Neural cell (in vitro differentiated cells): ENCODE results near the gene JUND. TPM values are rescaled to one million over a fixed set of nuclear protein-coding genes. Genes with fewer than 3 reads are reported as not detected.

Experiments
- H2AFZ ChIP-seq: fragments of 200-600, 300-800 bp; sonication (generic), shearing (Covaris generic); 2 replicates; pipeline ENCODE4 v1.6.0; 2014; ENCODE audit warnings: low read depth, mild to moderate bottlenecking, antibody characterized with exemption, low read length, moderate library complexity
- H3F3A ChIP-seq: fragments of 200-600 bp; shearing (Covaris generic); 2 replicates; pipeline ENCODE4 v1.6.1; 2016; ENCODE audit warnings: mild to moderate bottlenecking, moderate library complexity, mixed read lengths, antibody characterized with exemption, low read length; ENCODE audit not compliant: insufficient read depth, poor library complexity, severe bottlenecking
- H3K27ac ChIP-seq: fragments of 200-600, 300-800 bp; sonication (generic), shearing (Covaris generic); 2 replicates; pipeline ENCODE4 v1.5.1; 2014; ENCODE audit warnings: mild to moderate bottlenecking, low read length, moderate library complexity
- H3K27me3 ChIP-seq: fragments of 300-800, 200-600 bp; sonication (generic), shearing (Covaris generic); 2 replicates; pipeline ENCODE4 v1.6.0; 2014; ENCODE audit warnings: mild to moderate bottlenecking, low read depth, low read length, moderate library complexity; ENCODE audit not compliant: insufficient read depth
- H3K36me3 ChIP-seq: fragments of 300-800, 200-600 bp; sonication (generic), shearing (Covaris generic); 2 replicates; pipeline ENCODE4 v1.5.1; 2014; ENCODE audit warnings: mild to moderate bottlenecking, antibody characterized with exemption, low read length, moderate library complexity; ENCODE audit not compliant: insufficient read depth
- H3K4me2 ChIP-seq: fragments of 300-800, 200-600 bp; sonication (generic), shearing (Covaris generic); 2 replicates; pipeline ENCODE4 v1.6.0; 2014; ENCODE audit warnings: mild to moderate bottlenecking, low read length
- H3K4me3 ChIP-seq: fragments of 300-800, 200-600 bp; sonication (generic), shearing (Covaris generic); 2 replicates; pipeline ENCODE4 v1.5.1; 2014; ENCODE audit warnings: mild to moderate bottlenecking, low read length, moderate library complexity
- H3K79me2 ChIP-seq: fragments of 200-600 bp; shearing (Covaris generic); replicated peaks from 2 replicates; pipeline ENCODE4 v1.6.0; 2014; ENCODE audit warnings: mild to moderate bottlenecking, low read length, moderate library complexity; ENCODE audit not compliant: insufficient read depth
- H3K9ac ChIP-seq: fragments of 300-800, 200-600 bp; sonication (generic), shearing (Covaris generic); 2 replicates; pipeline ENCODE4 v1.6.1; 2016; ENCODE audit warnings: mild to moderate bottlenecking, low read length, mixed read lengths
- H3K9me2 ChIP-seq: fragments of 200-600 bp; shearing (Covaris generic); 2 replicates; pipeline ENCODE4 v1.6.1; 2016; ENCODE audit warnings: mild to moderate bottlenecking, low read length, mixed read lengths; ENCODE audit not compliant: insufficient read depth
- H3K9me3 ChIP-seq: fragments of 200-600, 300-800 bp; sonication (generic), shearing (Covaris generic); 2 replicates; pipeline ENCODE4 v1.6.1; 2016; ENCODE audit warnings: mild to moderate bottlenecking, mixed run types, low read length, moderate library complexity, mixed read lengths
- H4K20me1 ChIP-seq: fragments of 200-600 bp; shearing (Covaris generic); 2 replicates; pipeline ENCODE4 v1.6.1; 2016; ENCODE audit warnings: mild to moderate bottlenecking, mixed run types; ENCODE audit not compliant: insufficient read depth
- EP300 ChIP-seq: fragments of 450-650 bp; conservative IDR thresholded peaks from 2 replicates; pipeline ENCODE4 v1.6.1; 2014; ENCODE audit warnings: antibody characterized with exemption, mild to moderate bottlenecking, moderate library complexity; ENCODE audit not compliant: poor library complexity, severe bottlenecking
- EZH2 ChIP-seq: fragments of 200-600, 300-800 bp; shearing (Covaris generic), sonication (generic); IDR thresholded peaks from 2 replicates; pipeline ENCODE4 v1.6.1; 2014; ENCODE audit warnings: antibody characterized with exemption, low read length, borderline replicate concordance, mild to moderate bottlenecking; ENCODE audit not compliant: insufficient read depth, poor library complexity, severe bottlenecking
- MXI1 ChIP-seq: fragments of 450-650 bp; conservative IDR thresholded peaks from 2 replicates; pipeline ENCODE4 v1.6.1; 2014; ENCODE audit warnings: antibody characterized with exemption, mild to moderate bottlenecking; ENCODE audit not compliant: poor library complexity, severe bottlenecking
- POLR2AphosphoS5 ChIP-seq: IDR thresholded peaks from 2 replicates; pipeline ENCODE4 v1.6.1; 2012
- RAD21 ChIP-seq: fragments of 450-650 bp; conservative IDR thresholded peaks from 2 replicates; pipeline ENCODE4 v1.6.1; 2014; ENCODE audit warnings: antibody characterized with exemption, mild to moderate bottlenecking, moderate library complexity
- SMC3 ChIP-seq: fragments of 450-650 bp; conservative IDR thresholded peaks from 2 replicates; pipeline ENCODE4 v1.6.1; 2014; ENCODE audit warnings: antibody characterized with exemption, mild to moderate bottlenecking, moderate library complexity; ENCODE audit not compliant: poor library complexity
- TAF1 ChIP-seq: IDR thresholded peaks from 2 replicates; pipeline ENCODE4 v1.6.1; 2012; ENCODE audit warnings: low read depth
- polyA plus RNA-seq: library from polyadenylated mRNA; depleted of rRNA; stranded (reverse); fragments of >200 nt; gene quantifications from 2 replicates; pipeline ENCODE4 v1.2.3, GENCODE V29; 2014
- TF ChIP-seq, protein P1 (sequence below): fragments of 450-650 bp; IDR thresholded peaks from 2 replicates; pipeline ENCODE4 v1.5.1; 2014; ENCODE audit warnings: antibody characterized with exemption, mild to moderate bottlenecking, moderate library complexity; ENCODE audit not compliant: poor library complexity, severe bottlenecking
- TF ChIP-seq, protein P2 (sequence below): IDR thresholded peaks from 2 replicates; pipeline ENCODE4 v1.6.1; 2012; ENCODE audit warnings: borderline replicate concordance

The JUND gene
- polyA plus RNA-seq, 1 donor from 2014 or later, result 94.9 TPM

DNA sequence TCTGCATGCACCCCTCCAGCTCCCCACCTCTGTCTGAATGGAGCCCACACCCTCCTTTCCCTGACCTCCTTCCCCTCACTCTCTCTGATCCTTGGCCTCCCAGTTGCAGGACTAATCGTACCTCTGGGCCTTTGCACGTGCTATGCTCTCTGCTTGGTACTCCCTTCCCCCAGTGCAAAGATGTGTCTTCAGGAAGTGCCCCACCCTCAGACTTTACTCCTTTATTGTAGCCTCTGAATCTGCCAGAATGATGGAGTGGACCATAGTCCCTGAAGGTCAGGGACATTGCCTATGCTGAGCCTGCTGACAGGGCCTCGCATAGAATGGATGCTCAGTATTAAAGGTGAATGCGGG is 1.3 kb upstream of the JUND start:
- peaks cover 27% of the 10 kb centered on the region for H4K20me1 ChIP-seq
- peak overlapping the region; percentile 88 for H3K4me3 ChIP-seq

DNA sequence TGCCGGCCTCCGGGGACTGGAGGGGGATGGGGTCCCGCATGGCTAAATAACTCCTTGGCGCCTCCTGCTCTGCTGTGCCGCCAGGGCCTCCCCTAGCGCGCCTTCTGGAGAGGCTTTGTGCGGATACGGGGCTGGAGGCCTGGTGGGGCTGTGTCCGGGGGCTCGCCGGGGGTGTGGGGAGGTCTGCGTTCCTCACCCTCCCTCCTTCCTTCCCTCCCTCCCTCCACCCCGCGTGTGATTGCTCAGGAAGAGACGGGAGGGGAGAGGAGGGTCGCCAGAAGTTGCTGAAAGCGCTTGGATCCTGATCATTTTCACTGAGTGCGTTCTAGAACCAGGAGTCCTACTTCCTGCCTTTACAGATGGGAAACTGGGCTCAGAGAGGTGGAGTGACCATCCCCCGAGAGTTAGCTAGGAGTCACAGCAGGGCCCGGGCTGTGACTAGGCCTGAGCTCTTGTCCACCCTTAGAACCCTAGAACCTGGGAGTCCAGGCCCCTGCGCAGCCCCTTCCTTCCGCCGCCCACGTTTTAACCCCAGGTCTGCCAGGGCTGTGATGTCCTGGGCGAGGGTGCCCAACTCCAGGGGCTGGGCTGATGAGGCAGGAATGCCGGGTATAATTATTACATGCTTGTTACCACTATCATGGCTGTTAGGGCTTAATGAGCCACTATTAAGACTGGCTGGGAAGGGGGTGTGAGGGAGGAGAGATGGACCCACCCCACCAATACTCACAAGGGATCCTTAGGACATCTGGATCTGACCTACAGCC is 782 bp upstream of the JUND start:
- Histone ChIP-seq H3F3A (peaks cover 5% of the 10 kb centered on the region), H2AFZ (peak overlapping the region; percentile 38), H4K20me1 (peaks cover 30% of the 10 kb centered on the region), H3K9me3 (no peaks in the 10 kb centered on the region), H3K27me3 (no peaks in the 10 kb centered on the region), H3K9me2 (no peaks in the 10 kb centered on the region), H3K9ac (peak overlapping the region; percentile 99), H3K4me2 (peak overlapping the region; percentile 98), H3K79me2 (peaks cover 37% of the 10 kb centered on the region), H3K36me3 (peaks cover 9% of the 10 kb centered on the region), H3K4me3 (peak overlapping the region; percentile 88), H3K27ac (peak overlapping the region; percentile 100)
- peak; percentile 21 for TF ChIP-seq SMC3
- TF ChIP-seq TAF1, result peak; percentile 59
- TF ChIP-seq, protein P1, sequence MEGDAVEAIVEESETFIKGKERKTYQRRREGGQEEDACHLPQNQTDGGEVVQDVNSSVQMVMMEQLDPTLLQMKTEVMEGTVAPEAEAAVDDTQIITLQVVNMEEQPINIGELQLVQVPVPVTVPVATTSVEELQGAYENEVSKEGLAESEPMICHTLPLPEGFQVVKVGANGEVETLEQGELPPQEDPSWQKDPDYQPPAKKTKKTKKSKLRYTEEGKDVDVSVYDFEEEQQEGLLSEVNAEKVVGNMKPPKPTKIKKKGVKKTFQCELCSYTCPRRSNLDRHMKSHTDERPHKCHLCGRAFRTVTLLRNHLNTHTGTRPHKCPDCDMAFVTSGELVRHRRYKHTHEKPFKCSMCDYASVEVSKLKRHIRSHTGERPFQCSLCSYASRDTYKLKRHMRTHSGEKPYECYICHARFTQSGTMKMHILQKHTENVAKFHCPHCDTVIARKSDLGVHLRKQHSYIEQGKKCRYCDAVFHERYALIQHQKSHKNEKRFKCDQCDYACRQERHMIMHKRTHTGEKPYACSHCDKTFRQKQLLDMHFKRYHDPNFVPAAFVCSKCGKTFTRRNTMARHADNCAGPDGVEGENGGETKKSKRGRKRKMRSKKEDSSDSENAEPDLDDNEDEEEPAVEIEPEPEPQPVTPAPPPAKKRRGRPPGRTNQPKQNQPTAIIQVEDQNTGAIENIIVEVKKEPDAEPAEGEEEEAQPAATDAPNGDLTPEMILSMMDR, result peak; percentile 6
- TF ChIP-seq, protein P2, sequence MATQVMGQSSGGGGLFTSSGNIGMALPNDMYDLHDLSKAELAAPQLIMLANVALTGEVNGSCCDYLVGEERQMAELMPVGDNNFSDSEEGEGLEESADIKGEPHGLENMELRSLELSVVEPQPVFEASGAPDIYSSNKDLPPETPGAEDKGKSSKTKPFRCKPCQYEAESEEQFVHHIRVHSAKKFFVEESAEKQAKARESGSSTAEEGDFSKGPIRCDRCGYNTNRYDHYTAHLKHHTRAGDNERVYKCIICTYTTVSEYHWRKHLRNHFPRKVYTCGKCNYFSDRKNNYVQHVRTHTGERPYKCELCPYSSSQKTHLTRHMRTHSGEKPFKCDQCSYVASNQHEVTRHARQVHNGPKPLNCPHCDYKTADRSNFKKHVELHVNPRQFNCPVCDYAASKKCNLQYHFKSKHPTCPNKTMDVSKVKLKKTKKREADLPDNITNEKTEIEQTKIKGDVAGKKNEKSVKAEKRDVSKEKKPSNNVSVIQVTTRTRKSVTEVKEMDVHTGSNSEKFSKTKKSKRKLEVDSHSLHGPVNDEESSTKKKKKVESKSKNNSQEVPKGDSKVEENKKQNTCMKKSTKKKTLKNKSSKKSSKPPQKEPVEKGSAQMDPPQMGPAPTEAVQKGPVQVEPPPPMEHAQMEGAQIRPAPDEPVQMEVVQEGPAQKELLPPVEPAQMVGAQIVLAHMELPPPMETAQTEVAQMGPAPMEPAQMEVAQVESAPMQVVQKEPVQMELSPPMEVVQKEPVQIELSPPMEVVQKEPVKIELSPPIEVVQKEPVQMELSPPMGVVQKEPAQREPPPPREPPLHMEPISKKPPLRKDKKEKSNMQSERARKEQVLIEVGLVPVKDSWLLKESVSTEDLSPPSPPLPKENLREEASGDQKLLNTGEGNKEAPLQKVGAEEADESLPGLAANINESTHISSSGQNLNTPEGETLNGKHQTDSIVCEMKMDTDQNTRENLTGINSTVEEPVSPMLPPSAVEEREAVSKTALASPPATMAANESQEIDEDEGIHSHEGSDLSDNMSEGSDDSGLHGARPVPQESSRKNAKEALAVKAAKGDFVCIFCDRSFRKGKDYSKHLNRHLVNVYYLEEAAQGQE, result no peak
- no peak for TF ChIP-seq MXI1
- no peak for TF ChIP-seq EZH2
- peak; percentile 24 for TF ChIP-seq RAD21
- TF ChIP-seq POLR2AphosphoS5, result peak; percentile 87
- no peak for TF ChIP-seq EP300

More for the DNA sequence above, 1.3 kb upstream of the JUND start:
- Histone ChIP-seq H3K9ac (peak overlapping the region; percentile 99), H3K9me3 (no peaks in the 10 kb centered on the region), H3K4me2 (peak overlapping the region; percentile 98), H3K27me3 (no peaks in the 10 kb centered on the region), H2AFZ (no peak overlapping the region), H3K27ac (peak overlapping the region; percentile 100), H3K36me3 (peaks cover 9% of the 10 kb centered on the region), H3K9me2 (no peaks in the 10 kb centered on the region), H3F3A (peaks cover 5% of the 10 kb centered on the region), H3K79me2 (peaks cover 34% of the 10 kb centered on the region)
- TF ChIP-seq EZH2 (no peak), EP300 (no peak), TAF1 (no peak), SMC3 (no peak), POLR2AphosphoS5 (no peak), RAD21 (no peak), MXI1 (no peak)
- TF ChIP-seq, protein P1, result no peak
- TF ChIP-seq, protein P2, result no peak
